WTC11 (cell line): ENCODE data around the gene GNLY. TPM values are rescaled to one million over a fixed set of nuclear protein-coding genes. Genes with fewer than 3 reads are reported as not detected.

Experiments used
- ATAC-seq: fragments of 200-7000 bp; cut with Tn5 transposase; 2 replicates; pipeline ENCODE4 v1.10.0; 2021; ENCODE audit warnings: mild to moderate bottlenecking, moderate library complexity
- CTCF ChIA-PET: fragments of 300-600 bp; sonication (Branson Sonifier 250); formaldehyde crosslinking; loops from one replicate; lab custom pipeline; 2021; ENCODE audit warnings: antibody characterized with exemption; lab: Charles Lee
- POLR2A ChIA-PET: fragments of 350-600 bp; sonication (Branson Sonifier 250); formaldehyde crosslinking; loops from one replicate; lab custom pipeline; 2021; ENCODE audit warnings: antibody characterized with exemption; lab: Charles Lee
- DNase-seq: peaks from one replicate; pipeline ENCODE4 v3.0.0; 2021; ENCODE audit warnings: low spot score
- H3K27ac Mint-ChIP-seq: 2 replicates; pipeline ENCODE4 v1.8.0; 2021; ENCODE audit warnings: mixed read lengths
- H3K27me3 Mint-ChIP-seq: 2 replicates; pipeline ENCODE4 v1.8.0; 2021; ENCODE audit warnings: low read depth, mild to moderate bottlenecking, moderate library complexity, mixed read lengths
- H3K36me3 Mint-ChIP-seq: 2 replicates; pipeline ENCODE4 v1.8.0; 2021; ENCODE audit warnings: mixed read lengths
- H3K4me1 Mint-ChIP-seq: 2 replicates; pipeline ENCODE4 v1.8.0; 2022; ENCODE audit warnings: mixed read lengths
- H3K4me3 Mint-ChIP-seq: 2 replicates; pipeline ENCODE4 v1.8.0; 2021; ENCODE audit warnings: mild to moderate bottlenecking, moderate library complexity, mixed read lengths
- H3K9me3 Mint-ChIP-seq: 2 replicates; pipeline ENCODE4 v1.8.0; 2021; ENCODE audit warnings: mixed read lengths
- ATF6 ChIP-seq: sonication (generic); formaldehyde crosslinking; IDR thresholded peaks from 2 replicates; pipeline ENCODE4 v1.8.1; 2023; ENCODE audit warnings: mild to moderate bottlenecking, missing genetic modification reagents
- CREM ChIP-seq: sonication (generic); formaldehyde crosslinking; IDR thresholded peaks from 2 replicates; pipeline ENCODE4 v1.8.1; 2022; ENCODE audit warnings: mild to moderate bottlenecking, missing genetic modification reagents, moderate library complexity
- EMX1 ChIP-seq: fragments of 250-450 bp; sonication (Bioruptor Pico); IDR thresholded peaks from 2 replicates; pipeline ENCODE4 v1.8.0; 2021; ENCODE audit warnings: mild to moderate bottlenecking
- ESRRA ChIP-seq: sonication (generic); formaldehyde crosslinking; IDR thresholded peaks from 2 replicates; pipeline ENCODE4 v1.8.1; 2022; ENCODE audit warnings: mild to moderate bottlenecking, missing genetic modification reagents, borderline replicate concordance
- FOXK1 ChIP-seq: sonication (generic); formaldehyde crosslinking; IDR thresholded peaks from 2 replicates; pipeline ENCODE4 v1.8.0; 2022; ENCODE audit warnings: mild to moderate bottlenecking, moderate library complexity, missing genetic modification reagents
- HMGA2 ChIP-seq: fragments of 250-450 bp; sonication (Bioruptor Pico); IDR thresholded peaks from 2 replicates; pipeline ENCODE4 v1.4.0; 2021; ENCODE audit warnings: mild to moderate bottlenecking, moderate library complexity
- IRF2 ChIP-seq: sonication (generic); formaldehyde crosslinking; IDR thresholded peaks from 2 replicates; pipeline ENCODE4 v1.8.0; 2022; ENCODE audit warnings: low read depth, missing genetic modification reagents, borderline replicate concordance
- JUN ChIP-seq: sonication (generic); formaldehyde crosslinking; IDR thresholded peaks from 2 replicates; pipeline ENCODE4 v1.8.0; 2023; ENCODE audit warnings: mild to moderate bottlenecking, missing genetic modification reagents
- NR1H2 ChIP-seq: sonication (generic); formaldehyde crosslinking; IDR thresholded peaks from 2 replicates; pipeline ENCODE4 v1.9.0; 2021; ENCODE audit warnings: mild to moderate bottlenecking, moderate library complexity, missing genetic modification reagents
- OVOL2 ChIP-seq: fragments of 250-450 bp; sonication (Bioruptor Pico); IDR thresholded peaks from 2 replicates; pipeline ENCODE4 v1.9.0; 2021; ENCODE audit warnings: mild to moderate bottlenecking, borderline replicate concordance
- PRRX2 ChIP-seq: fragments of 250-450 bp; sonication (Bioruptor Pico); IDR thresholded peaks from 2 replicates; pipeline ENCODE4 v1.8.0; 2021; ENCODE audit warnings: mild to moderate bottlenecking
- RELA ChIP-seq: sonication (generic); formaldehyde crosslinking; IDR thresholded peaks from 2 replicates; pipeline ENCODE4 v1.8.1; 2022; ENCODE audit warnings: missing genetic modification reagents, mild to moderate bottlenecking, borderline replicate concordance
- SMAD4 ChIP-seq: sonication (generic); formaldehyde crosslinking; IDR thresholded peaks from 2 replicates; pipeline ENCODE4 v1.8.0; 2022; ENCODE audit warnings: mild to moderate bottlenecking, missing genetic modification reagents
- ZBTB21 ChIP-seq: sonication (generic); formaldehyde crosslinking; IDR thresholded peaks from 2 replicates; pipeline ENCODE4 v1.8.1; 2023; ENCODE audit warnings: mild to moderate bottlenecking, missing genetic modification reagents, borderline replicate concordance
- ZBTB43 ChIP-seq: sonication (generic); formaldehyde crosslinking; IDR thresholded peaks from 2 replicates; pipeline ENCODE4 v1.8.1; 2023; ENCODE audit warnings: mild to moderate bottlenecking, missing genetic modification reagents
- total RNA-seq: library from RNA; stranded (reverse); gene quantifications from 3 replicates; pipeline ENCODE4 v1.2.3, GENCODE V29; 2021
- TF ChIP-seq, protein P1 (sequence below): sonication (generic); formaldehyde crosslinking; conservative IDR thresholded peaks from 2 replicates; pipeline ENCODE4 v1.8.1; 2023; ENCODE audit warnings: mild to moderate bottlenecking, low read depth, missing genetic modification reagents, moderate library complexity
- TF ChIP-seq, protein P2 (sequence below): sonication (generic); formaldehyde crosslinking; IDR thresholded peaks from 2 replicates; pipeline ENCODE4 v1.8.0; 2023; ENCODE audit warnings: missing genetic modification reagents, mild to moderate bottlenecking, borderline replicate concordance
- TF ChIP-seq, protein P3 (sequence below): sonication (generic); formaldehyde crosslinking; IDR thresholded peaks from 2 replicates; pipeline ENCODE4 v1.8.0; 2022; ENCODE audit warnings: mild to moderate bottlenecking, missing genetic modification reagents
- TF ChIP-seq, protein P4 (sequence below): fragments of 250-450 bp; sonication (Bioruptor Pico); IDR thresholded peaks from 2 replicates; pipeline ENCODE4 v2.1.2; 2022; ENCODE audit warnings: mild to moderate bottlenecking, moderate library complexity
- TF ChIP-seq, protein P5 (sequence below): sonication (generic); formaldehyde crosslinking; IDR thresholded peaks from 2 replicates; pipeline ENCODE4 v1.8.0; 2023; ENCODE audit warnings: mild to moderate bottlenecking, missing genetic modification reagents

Gene GNLY
- total RNA-seq, 1 experiment from 2014 or later, result not detected

DNA sequence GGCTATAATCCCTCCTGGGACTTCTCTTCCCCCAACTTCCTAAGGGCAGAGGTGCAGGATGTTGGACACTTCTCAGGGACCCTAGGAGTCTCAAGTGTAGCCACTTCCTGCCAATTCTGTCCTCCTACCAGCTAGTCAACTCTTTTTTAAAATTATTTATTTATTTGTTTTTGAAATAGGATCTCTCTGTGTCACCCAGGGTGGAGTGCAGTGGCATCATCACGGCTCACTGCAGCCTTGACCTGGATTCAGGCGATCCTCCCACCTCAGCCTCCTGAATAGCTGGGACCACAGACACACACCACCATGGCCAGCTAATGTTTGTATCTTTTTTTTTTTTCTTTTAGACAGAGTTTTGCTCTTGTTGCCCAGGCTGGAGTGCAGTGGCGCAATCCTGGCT, 37.7 kb upstream of the GNLY start:
- ChIA-PET POLR2A (no interaction called here), CTCF (interaction anchor here (1.3 to 1.8 kb wide), 2 partner anchors 19 to 72 kb away, joined by 6 to 7 read pairs; no protein-coding TSS in a partner anchor)

More for the DNA sequence above, 37.7 kb upstream of the GNLY start:
- Mint-ChIP-seq H3K36me3 (peaks cover 14% of the 10 kb centered on the region), H3K27me3 (no peaks in the 10 kb centered on the region), H3K4me3 (no peak overlapping the region), H3K4me1 (peaks cover 5% of the 10 kb centered on the region), H3K9me3 (no peaks in the 10 kb centered on the region), H3K27ac (peak overlapping the region; percentile 26; the same call in 1 of the 2 replicates)
- TF ChIP-seq FOXK1 (CRISPR knock-in tag) (no peak), SMAD4 (no peak), RELA (CRISPR knock-in tag) (no peak), ZBTB43 (CRISPR knock-in tag) (no peak), NR1H2 (CRISPR knock-in tag) (no peak), OVOL2 (CRISPR knock-in tag) (no peak), EMX1 (CRISPR knock-in tag) (no peak), HMGA2 (CRISPR knock-in tag) (no peak), JUN (CRISPR knock-in tag) (no peak), CREM (no peak), IRF2 (CRISPR knock-in tag) (no peak), PRRX2 (no peak), ESRRA (CRISPR knock-in tag) (no peak), ZBTB21 (CRISPR knock-in tag) (no peak), ATF6 (CRISPR knock-in tag) (no peak)
- TF ChIP-seq, protein P1, sequence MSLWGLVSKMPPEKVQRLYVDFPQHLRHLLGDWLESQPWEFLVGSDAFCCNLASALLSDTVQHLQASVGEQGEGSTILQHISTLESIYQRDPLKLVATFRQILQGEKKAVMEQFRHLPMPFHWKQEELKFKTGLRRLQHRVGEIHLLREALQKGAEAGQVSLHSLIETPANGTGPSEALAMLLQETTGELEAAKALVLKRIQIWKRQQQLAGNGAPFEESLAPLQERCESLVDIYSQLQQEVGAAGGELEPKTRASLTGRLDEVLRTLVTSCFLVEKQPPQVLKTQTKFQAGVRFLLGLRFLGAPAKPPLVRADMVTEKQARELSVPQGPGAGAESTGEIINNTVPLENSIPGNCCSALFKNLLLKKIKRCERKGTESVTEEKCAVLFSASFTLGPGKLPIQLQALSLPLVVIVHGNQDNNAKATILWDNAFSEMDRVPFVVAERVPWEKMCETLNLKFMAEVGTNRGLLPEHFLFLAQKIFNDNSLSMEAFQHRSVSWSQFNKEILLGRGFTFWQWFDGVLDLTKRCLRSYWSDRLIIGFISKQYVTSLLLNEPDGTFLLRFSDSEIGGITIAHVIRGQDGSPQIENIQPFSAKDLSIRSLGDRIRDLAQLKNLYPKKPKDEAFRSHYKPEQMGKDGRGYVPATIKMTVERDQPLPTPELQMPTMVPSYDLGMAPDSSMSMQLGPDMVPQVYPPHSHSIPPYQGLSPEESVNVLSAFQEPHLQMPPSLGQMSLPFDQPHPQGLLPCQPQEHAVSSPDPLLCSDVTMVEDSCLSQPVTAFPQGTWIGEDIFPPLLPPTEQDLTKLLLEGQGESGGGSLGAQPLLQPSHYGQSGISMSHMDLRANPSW (CRISPR knock-in tag), result no peak
- TF ChIP-seq, protein P2, sequence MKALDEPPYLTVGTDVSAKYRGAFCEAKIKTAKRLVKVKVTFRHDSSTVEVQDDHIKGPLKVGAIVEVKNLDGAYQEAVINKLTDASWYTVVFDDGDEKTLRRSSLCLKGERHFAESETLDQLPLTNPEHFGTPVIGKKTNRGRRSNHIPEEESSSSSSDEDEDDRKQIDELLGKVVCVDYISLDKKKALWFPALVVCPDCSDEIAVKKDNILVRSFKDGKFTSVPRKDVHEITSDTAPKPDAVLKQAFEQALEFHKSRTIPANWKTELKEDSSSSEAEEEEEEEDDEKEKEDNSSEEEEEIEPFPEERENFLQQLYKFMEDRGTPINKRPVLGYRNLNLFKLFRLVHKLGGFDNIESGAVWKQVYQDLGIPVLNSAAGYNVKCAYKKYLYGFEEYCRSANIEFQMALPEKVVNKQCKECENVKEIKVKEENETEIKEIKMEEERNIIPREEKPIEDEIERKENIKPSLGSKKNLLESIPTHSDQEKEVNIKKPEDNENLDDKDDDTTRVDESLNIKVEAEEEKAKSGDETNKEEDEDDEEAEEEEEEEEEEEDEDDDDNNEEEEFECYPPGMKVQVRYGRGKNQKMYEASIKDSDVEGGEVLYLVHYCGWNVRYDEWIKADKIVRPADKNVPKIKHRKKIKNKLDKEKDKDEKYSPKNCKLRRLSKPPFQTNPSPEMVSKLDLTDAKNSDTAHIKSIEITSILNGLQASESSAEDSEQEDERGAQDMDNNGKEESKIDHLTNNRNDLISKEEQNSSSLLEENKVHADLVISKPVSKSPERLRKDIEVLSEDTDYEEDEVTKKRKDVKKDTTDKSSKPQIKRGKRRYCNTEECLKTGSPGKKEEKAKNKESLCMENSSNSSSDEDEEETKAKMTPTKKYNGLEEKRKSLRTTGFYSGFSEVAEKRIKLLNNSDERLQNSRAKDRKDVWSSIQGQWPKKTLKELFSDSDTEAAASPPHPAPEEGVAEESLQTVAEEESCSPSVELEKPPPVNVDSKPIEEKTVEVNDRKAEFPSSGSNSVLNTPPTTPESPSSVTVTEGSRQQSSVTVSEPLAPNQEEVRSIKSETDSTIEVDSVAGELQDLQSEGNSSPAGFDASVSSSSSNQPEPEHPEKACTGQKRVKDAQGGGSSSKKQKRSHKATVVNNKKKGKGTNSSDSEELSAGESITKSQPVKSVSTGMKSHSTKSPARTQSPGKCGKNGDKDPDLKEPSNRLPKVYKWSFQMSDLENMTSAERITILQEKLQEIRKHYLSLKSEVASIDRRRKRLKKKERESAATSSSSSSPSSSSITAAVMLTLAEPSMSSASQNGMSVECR (CRISPR knock-in tag), result no peak
- TF ChIP-seq, protein P3, sequence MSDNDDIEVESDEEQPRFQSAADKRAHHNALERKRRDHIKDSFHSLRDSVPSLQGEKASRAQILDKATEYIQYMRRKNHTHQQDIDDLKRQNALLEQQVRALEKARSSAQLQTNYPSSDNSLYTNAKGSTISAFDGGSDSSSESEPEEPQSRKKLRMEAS (CRISPR knock-in tag), result no peak
- TF ChIP-seq, protein P4, sequence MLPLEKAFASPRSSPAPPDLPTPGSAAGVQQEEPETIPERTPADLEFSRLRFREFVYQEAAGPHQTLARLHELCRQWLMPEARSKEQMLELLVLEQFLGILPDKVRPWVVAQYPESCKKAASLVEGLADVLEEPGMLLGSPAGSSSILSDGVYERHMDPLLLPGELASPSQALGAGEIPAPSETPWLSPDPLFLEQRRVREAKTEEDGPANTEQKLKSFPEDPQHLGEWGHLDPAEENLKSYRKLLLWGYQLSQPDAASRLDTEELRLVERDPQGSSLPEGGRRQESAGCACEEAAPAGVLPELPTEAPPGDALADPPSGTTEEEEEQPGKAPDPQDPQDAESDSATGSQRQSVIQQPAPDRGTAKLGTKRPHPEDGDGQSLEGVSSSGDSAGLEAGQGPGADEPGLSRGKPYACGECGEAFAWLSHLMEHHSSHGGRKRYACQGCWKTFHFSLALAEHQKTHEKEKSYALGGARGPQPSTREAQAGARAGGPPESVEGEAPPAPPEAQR, result no peak
- TF ChIP-seq, protein P5, sequence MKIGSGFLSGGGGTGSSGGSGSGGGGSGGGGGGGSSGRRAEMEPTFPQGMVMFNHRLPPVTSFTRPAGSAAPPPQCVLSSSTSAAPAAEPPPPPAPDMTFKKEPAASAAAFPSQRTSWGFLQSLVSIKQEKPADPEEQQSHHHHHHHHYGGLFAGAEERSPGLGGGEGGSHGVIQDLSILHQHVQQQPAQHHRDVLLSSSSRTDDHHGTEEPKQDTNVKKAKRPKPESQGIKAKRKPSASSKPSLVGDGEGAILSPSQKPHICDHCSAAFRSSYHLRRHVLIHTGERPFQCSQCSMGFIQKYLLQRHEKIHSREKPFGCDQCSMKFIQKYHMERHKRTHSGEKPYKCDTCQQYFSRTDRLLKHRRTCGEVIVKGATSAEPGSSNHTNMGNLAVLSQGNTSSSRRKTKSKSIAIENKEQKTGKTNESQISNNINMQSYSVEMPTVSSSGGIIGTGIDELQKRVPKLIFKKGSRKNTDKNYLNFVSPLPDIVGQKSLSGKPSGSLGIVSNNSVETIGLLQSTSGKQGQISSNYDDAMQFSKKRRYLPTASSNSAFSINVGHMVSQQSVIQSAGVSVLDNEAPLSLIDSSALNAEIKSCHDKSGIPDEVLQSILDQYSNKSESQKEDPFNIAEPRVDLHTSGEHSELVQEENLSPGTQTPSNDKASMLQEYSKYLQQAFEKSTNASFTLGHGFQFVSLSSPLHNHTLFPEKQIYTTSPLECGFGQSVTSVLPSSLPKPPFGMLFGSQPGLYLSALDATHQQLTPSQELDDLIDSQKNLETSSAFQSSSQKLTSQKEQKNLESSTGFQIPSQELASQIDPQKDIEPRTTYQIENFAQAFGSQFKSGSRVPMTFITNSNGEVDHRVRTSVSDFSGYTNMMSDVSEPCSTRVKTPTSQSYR (CRISPR knock-in tag), result no peak
- DNase-seq (no peak), ATAC-seq (no peak)
